HepG2 (cell line): Measurements from ENCODE around the gene DISP2. TPM values are rescaled to one million over a fixed set of nuclear protein-coding genes. Genes with fewer than 3 reads are reported as not detected.

Experiments
- ATAC-seq: fragments of 200-7000 bp; cut with Tn5 transposase; 3 replicates; pipeline ENCODE4 v1.9.1; 2020; ENCODE audit warnings: mild to moderate bottlenecking, moderate library complexity
- BruUV-seq: library from RNA; stranded (reverse); fragments of 400-500 nt; replicated peaks from 2 replicates; lab custom pipeline; 2021; lab: Mats Ljungman, UMichigan
- CTCF ChIA-PET: fragments of 300-600 bp; formaldehyde crosslinking; extraction: SDS; loops from one replicate; lab custom pipeline; 2021; ENCODE audit warnings: low total read pairs, inconsistent platforms, low intra/inter-chr PET ratio; lab: Yijun Ruan, JAX
- POLR2A ChIA-PET: fragments of 350-600 bp; sonication (Branson Sonifier 250); formaldehyde crosslinking; loops from one replicate; lab custom pipeline; 2020; ENCODE audit warnings: antibody characterized with exemption, inconsistent platforms; lab: Yijun Ruan, JAX
- DNase-seq: peaks from one replicate; pipeline ENCODE4 v3.0.0-alpha.2; 2015; ENCODE audit warnings: low spot score
- FAIRE-seq: peaks from 3 replicates; lab custom pipeline; 2011; peaks lifted over from hg19 to GRCh38; lab: Jason Lieb, UNC
- H2AFZ ChIP-seq: one replicate; pipeline ENCODE4 v1.6.1; 2011; ENCODE audit warnings: low read length, inconsistent platforms
- H3K27ac ChIP-seq: fragments of 300-600 bp; 3 replicates; pipeline ENCODE4 v1.8.0; 2011; ENCODE audit warnings: mixed run types, mild to moderate bottlenecking, mixed read lengths, low read length, inconsistent platforms; ENCODE audit not compliant: insufficient read depth; ENCODE audit errors: extremely low read length
- H3K27me3 ChIP-seq, 2 experiments: fragments of 200-600 bp in 1 of 2; 2 replicates in 1 of 2; 3 replicates in 1 of 2; pipeline versions ENCODE4 v1.6.0 to v1.8.0; 2011; ENCODE audit warnings: low read length in 2 of 2, mild to moderate bottlenecking in 2 of 2, moderate library complexity in 2 of 2, inconsistent platforms in 1 of 2; ENCODE audit not compliant: insufficient read depth in 2 of 2, control insufficient read depth in 1 of 2
- H3K36me3 ChIP-seq, 2 experiments: fragments of 200-600 bp in 1 of 2; replicated peaks in 1 of 2; 2 replicates in 1 of 2; 3 replicates in 1 of 2; pipeline versions ENCODE4 v1.5.1 to v1.8.0; 2011; ENCODE audit warnings: low read length in 2 of 2, inconsistent platforms in 1 of 2; ENCODE audit not compliant: insufficient read depth in 2 of 2, control insufficient read depth in 1 of 2
- H3K4me1 ChIP-seq: 2 replicates; pipeline ENCODE4 v1.5.1; 2012; ENCODE audit warnings: low read length, inconsistent platforms; ENCODE audit not compliant: insufficient read depth
- H3K4me2 ChIP-seq: 2 replicates; pipeline ENCODE4 v1.6.0; 2011; ENCODE audit warnings: low read depth, low read length, inconsistent platforms
- H3K4me3 ChIP-seq, 3 experiments: fragments of 200-600 bp in 1 of 3; sonication (generic), shearing (Covaris generic) in 1 of 3; replicated peaks in 1 of 3; 2 replicates each; pipeline ENCODE4 v1.5.1; 2011 to 2016; ENCODE audit warnings: low read length in 3 of 3, inconsistent platforms in 2 of 3, low read depth in 2 of 3, mild to moderate bottlenecking in 2 of 3, control low read depth in 1 of 3, mixed read lengths in 1 of 3; ENCODE audit not compliant: insufficient read depth in 1 of 3
- H3K79me2 ChIP-seq: one replicate; pipeline ENCODE4 v1.6.1; 2011; ENCODE audit warnings: low read length, inconsistent platforms; ENCODE audit not compliant: insufficient read depth
- H3K9ac ChIP-seq: 2 replicates; pipeline ENCODE4 v1.6.0; 2011; ENCODE audit warnings: mild to moderate bottlenecking, low read depth, low read length, inconsistent platforms; ENCODE audit not compliant: insufficient read depth
- H3K9me3 ChIP-seq: 2 replicates; pipeline ENCODE4 v1.5.1; 2012; ENCODE audit warnings: mild to moderate bottlenecking, low read length
- H4K20me1 ChIP-seq: 2 replicates; pipeline ENCODE4 v1.6.0; 2011; ENCODE audit warnings: inconsistent platforms, mild to moderate bottlenecking, low read length, moderate library complexity; ENCODE audit not compliant: insufficient read depth
- ARHGAP35 ChIP-seq: sonication (generic); formaldehyde crosslinking; IDR thresholded peaks from 2 replicates; pipeline ENCODE4 v1.9.0; 2022; ENCODE audit warnings: mild to moderate bottlenecking, inconsistent platforms, moderate library complexity, missing genetic modification reagents, borderline replicate concordance
- CHD2 ChIP-seq: IDR thresholded peaks from 2 replicates; pipeline ENCODE4 v1.6.1; 2011; ENCODE audit warnings: low read depth, low read length, improper control_type of control experiment
- MBNL3 ChIP-seq: fragments of 250-450 bp; sonication (Bioruptor Pico); conservative IDR thresholded peaks from 2 replicates; pipeline ENCODE4 v1.8.0; 2022; ENCODE audit warnings: mild to moderate bottlenecking, inconsistent platforms
- MXD4 ChIP-seq: IDR thresholded peaks from 2 replicates; pipeline ENCODE4 v1.6.1; 2016; ENCODE audit warnings: mild to moderate bottlenecking, missing biosample characterization, missing genetic modification reagents
- PTBP1 ChIP-seq: fragments of 200-400 bp; formaldehyde crosslinking; IDR thresholded peaks from 2 replicates; pipeline ENCODE4 v1.6.1; 2018; ENCODE audit warnings: low read length, low read depth; ENCODE audit not compliant: poor library complexity, severe bottlenecking
- TCF12 ChIP-seq, 2 experiments: fragments of 450-650 bp in 1 of 2; sonication (generic) in 1 of 2; formaldehyde crosslinking in 1 of 2; IDR thresholded peaks; 2 replicates each; pipeline versions ENCODE4 v1.6.1 to v1.8.0; 2017 to 2022; ENCODE audit warnings: antibody characterized with exemption in 1 of 2, mild to moderate bottlenecking in 1 of 2, missing genetic modification reagents in 1 of 2, moderate library complexity in 1 of 2
- ZBTB1 ChIP-seq: sonication (generic); formaldehyde crosslinking; IDR thresholded peaks from 2 replicates; pipeline ENCODE4 v1.4.0; 2020; ENCODE audit warnings: missing genetic modification reagents, borderline replicate concordance
- ZNF230 ChIP-seq: sonication (generic); formaldehyde crosslinking; IDR thresholded peaks from 2 replicates; pipeline ENCODE4 v1.4.0; 2020; ENCODE audit warnings: mild to moderate bottlenecking, missing genetic modification reagents
- ZNF30 ChIP-seq: sonication (generic); formaldehyde crosslinking; IDR thresholded peaks from 2 replicates; pipeline ENCODE4 v1.5.0; 2020; ENCODE audit warnings: mild to moderate bottlenecking, missing genetic modification reagents
- ZNF335 ChIP-seq: sonication (generic); formaldehyde crosslinking; IDR thresholded peaks from 2 replicates; pipeline ENCODE4 v1.4.0; 2020; ENCODE audit warnings: missing genetic modification reagents
- ZNF589 ChIP-seq: sonication (generic); formaldehyde crosslinking; conservative IDR thresholded peaks from 2 replicates; pipeline ENCODE4 v1.8.0; 2022; ENCODE audit warnings: mild to moderate bottlenecking, moderate library complexity, missing genetic modification reagents
- ZNF768 ChIP-seq: sonication (generic); formaldehyde crosslinking; IDR thresholded peaks from 2 replicates; pipeline ENCODE4 v1.4.0; 2020; ENCODE audit warnings: missing genetic modification reagents
- WGBS: methylation state at CpG from one replicate; pipeline ENCODE4 v1.1.6; 2017; ENCODE audit warnings: low lambda C conversion rate; 5-methylcytosine and 5-hydroxymethylcytosine counted together
- in situ Hi-C: cut with HindIII; loops from 2 replicates; pipeline ENCODE4 v1.10.0; 2017; ENCODE audit warnings: low pct_unique_long_range_greater_than_20kb; ENCODE audit not compliant: extremely low pct_ligation_motif_present
- intact Hi-C: fragments of 100-400 bp; cut with micrococcal nuclease; formaldehyde crosslinking; loops from one replicate; pipeline ENCODE4 v1.10.0; 2022; ENCODE audit not compliant: unreplicated experiment
- polyA plus RNA-seq, 8 experiments: library from polyadenylated mRNA; depleted of rRNA in 3 of 8; stranded (reverse) in 7 of 8; unstranded in 1 of 8; fragments of >200 nt; fragmentation: Illumina TruSeq in 4 of 8; extraction: Trizol in 4 of 8; gene quantifications; 2 replicates each; pipeline versions ENCODE4 v1.2.1 to v1.2.3, GENCODE V29; 2011 to 2016; ENCODE audit warnings: low read depth in 4 of 8, missing spikeins in 1 of 8, mixed read lengths in 1 of 8; ENCODE audit not compliant: insufficient read depth in 1 of 8
- total RNA-seq, 5 experiments: library from RNA; depleted of rRNA; stranded (reverse); fragments of >200 nt; fragmentation: Illumina TruSeq; extraction: Trizol; gene quantifications; 2 replicates each; pipeline ENCODE4 v1.2.3, GENCODE V29; 2016; ENCODE audit warnings: low read depth in 1 of 5
- TF ChIP-seq, protein P1 (sequence below): sonication (generic); formaldehyde crosslinking; IDR thresholded peaks from 2 replicates; pipeline ENCODE4 v1.8.1; 2023; ENCODE audit warnings: mild to moderate bottlenecking, missing genetic modification reagents, borderline replicate concordance
- TF ChIP-seq, protein P2 (sequence below): sonication (generic); formaldehyde crosslinking; conservative IDR thresholded peaks from 2 replicates; pipeline ENCODE4 v1.4.0; 2020; ENCODE audit warnings: missing genetic modification reagents
- TF ChIP-seq, protein P3 (sequence below): sonication (generic); formaldehyde crosslinking; IDR thresholded peaks from 2 replicates; pipeline ENCODE4 v1.5.0; 2020; ENCODE audit warnings: mild to moderate bottlenecking, missing genetic modification reagents
- TF ChIP-seq, protein P4 (sequence below): sonication (generic); formaldehyde crosslinking; IDR thresholded peaks from 2 replicates; pipeline ENCODE4 v1.5.1; 2020; ENCODE audit warnings: mild to moderate bottlenecking, missing genetic modification reagents

Gene DISP2
- total and polyA plus RNA-seq, 2 of the 13 experiments (the other 11 are each of a cell fraction or from before 2014, with no cell fraction given) = 0.09 to 0.32 TPM

DNA sequence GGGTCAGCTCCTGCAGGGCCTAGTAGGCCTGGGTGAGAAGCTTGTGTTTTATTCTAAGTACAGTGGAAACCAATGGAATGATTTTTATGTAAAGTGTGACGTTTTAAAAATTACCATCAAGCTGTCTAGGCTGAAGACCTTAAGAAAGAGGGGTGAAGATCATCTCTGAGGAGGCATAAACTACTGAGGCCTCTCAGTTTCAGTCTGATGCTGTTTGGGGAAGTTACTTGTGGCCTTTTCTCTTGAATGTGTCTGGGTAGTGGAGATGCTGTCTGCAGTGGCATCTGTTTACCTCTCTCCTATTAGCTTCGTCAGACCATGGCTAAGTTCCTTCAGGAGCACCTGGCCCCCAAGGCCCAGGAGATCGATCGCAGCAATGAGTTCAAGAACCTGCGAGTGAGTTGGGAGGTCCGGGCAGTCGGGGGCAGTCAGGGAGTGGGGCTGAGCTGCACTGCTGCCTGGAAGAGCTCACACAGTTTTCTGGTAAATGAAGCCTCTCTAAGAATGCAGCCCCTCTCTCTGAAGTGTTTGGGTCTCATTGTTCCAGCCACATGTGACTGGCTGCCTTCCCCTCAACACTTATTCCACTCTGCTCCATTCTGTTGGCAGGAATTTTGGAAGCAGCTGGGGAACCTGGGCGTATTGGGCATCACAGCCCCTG lies 49.4 kb downstream of the DISP2 start (continued):
- no peak for TF ChIP-seq TCF12 (IDR thresholded peaks at IDR 0.05)
- TF ChIP-seq TCF12 (CRISPR knock-in tag; IDR thresholded peaks at IDR 0.05) = no peak
- TF ChIP-seq CHD2 = no peak
- TF ChIP-seq, protein P1, sequence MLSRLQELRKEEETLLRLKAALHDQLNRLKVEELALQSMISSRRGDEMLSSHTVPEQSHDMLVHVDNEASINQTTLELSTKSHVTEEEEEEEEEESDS = no peak
- TF ChIP-seq ARHGAP35 (CRISPR knock-in tag) = no peak
- TF ChIP-seq ZNF30 (CRISPR knock-in tag) = no peak
- no peak for TF ChIP-seq ZNF589 (CRISPR knock-in tag)

DNA sequence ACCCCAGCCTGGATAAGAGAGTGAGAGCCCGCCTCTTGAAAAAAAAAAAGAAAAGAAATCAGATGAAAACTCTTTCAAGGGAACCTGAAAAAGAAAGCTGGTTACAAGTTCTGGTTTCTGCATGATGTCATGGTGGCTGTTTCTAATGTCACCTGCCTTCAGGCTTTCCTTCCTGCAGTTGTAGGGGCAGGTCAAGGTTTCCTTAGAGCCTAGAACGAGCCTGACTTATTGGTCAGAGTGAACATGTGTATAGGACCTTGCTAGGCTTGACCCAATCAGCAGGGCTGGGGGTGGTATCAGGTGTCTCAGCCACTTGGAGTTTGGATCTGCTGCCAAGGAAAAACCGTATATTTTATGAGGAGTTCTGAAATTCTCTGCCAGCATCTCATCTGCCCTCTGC lies 51.3 kb downstream of the DISP2 start:
- ATAC-seq = no peak
- intact Hi-C loops (no loop called here), in situ Hi-C loops (no loop called here)
- Histone ChIP-seq H3K27me3 (no peaks in the 10 kb centered on the region), H3K27ac (no peak overlapping the region), H2AFZ (no peak overlapping the region), H3K9ac (no peak overlapping the region), H3K4me3 (no peak overlapping the region), H3K4me2 (no peak overlapping the region), H3K79me2 (peaks cover 14% of the 10 kb centered on the region), H3K36me3 (peaks cover 17 to 38% of the 10 kb centered on the region in 2 experiments), H3K4me1 (peaks cover 50% of the 10 kb centered on the region), H4K20me1 (no peaks in the 10 kb centered on the region), H3K9me3 (no peaks in the 10 kb centered on the region)
- FAIRE-seq = no peak
- no TSS peak for BruUV-seq
- DNase-seq = no peak
- ChIA-PET POLR2A (interaction anchor here (1.3 kb wide), 1 partner anchor 8 kb away, joined by 3 read pairs; no protein-coding TSS in a partner anchor), CTCF (no interaction called here)
- WGBS = 83% methylated on average over 3 of the region's 3 CpGs
- TF ChIP-seq ZNF768 (CRISPR knock-in tag) = no peak
- no peak for TF ChIP-seq MBNL3 (CRISPR knock-in tag)
- TF ChIP-seq ZNF335 (CRISPR knock-in tag) = no peak
- TF ChIP-seq MXD4 (CRISPR knock-in tag) = no peak
- TF ChIP-seq, protein P2, sequence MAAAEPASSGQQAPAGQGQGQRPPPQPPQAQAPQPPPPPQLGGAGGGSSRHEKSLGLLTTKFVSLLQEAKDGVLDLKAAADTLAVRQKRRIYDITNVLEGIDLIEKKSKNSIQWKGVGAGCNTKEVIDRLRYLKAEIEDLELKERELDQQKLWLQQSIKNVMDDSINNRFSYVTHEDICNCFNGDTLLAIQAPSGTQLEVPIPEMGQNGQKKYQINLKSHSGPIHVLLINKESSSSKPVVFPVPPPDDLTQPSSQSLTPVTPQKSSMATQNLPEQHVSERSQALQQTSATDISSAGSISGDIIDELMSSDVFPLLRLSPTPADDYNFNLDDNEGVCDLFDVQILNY (CRISPR knock-in tag) = no peak
- no peak for TF ChIP-seq ZBTB1 (CRISPR knock-in tag)
- TF ChIP-seq ZNF230 = no peak
- TF ChIP-seq, protein P3, sequence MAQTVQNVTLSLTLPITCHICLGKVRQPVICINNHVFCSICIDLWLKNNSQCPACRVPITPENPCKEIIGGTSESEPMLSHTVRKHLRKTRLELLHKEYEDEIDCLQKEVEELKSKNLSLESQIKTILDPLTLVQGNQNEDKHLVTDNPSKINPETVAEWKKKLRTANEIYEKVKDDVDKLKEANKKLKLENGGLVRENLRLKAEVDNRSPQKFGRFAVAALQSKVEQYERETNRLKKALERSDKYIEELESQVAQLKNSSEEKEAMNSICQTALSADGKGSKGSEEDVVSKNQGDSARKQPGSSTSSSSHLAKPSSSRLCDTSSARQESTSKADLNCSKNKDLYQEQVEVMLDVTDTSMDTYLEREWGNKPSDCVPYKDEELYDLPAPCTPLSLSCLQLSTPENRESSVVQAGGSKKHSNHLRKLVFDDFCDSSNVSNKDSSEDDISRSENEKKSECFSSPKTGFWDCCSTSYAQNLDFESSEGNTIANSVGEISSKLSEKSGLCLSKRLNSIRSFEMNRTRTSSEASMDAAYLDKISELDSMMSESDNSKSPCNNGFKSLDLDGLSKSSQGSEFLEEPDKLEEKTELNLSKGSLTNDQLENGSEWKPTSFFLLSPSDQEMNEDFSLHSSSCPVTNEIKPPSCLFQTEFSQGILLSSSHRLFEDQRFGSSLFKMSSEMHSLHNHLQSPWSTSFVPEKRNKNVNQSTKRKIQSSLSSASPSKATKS (CRISPR knock-in tag) = no peak
- TF ChIP-seq PTBP1 = no peak
- TF ChIP-seq, protein P4, sequence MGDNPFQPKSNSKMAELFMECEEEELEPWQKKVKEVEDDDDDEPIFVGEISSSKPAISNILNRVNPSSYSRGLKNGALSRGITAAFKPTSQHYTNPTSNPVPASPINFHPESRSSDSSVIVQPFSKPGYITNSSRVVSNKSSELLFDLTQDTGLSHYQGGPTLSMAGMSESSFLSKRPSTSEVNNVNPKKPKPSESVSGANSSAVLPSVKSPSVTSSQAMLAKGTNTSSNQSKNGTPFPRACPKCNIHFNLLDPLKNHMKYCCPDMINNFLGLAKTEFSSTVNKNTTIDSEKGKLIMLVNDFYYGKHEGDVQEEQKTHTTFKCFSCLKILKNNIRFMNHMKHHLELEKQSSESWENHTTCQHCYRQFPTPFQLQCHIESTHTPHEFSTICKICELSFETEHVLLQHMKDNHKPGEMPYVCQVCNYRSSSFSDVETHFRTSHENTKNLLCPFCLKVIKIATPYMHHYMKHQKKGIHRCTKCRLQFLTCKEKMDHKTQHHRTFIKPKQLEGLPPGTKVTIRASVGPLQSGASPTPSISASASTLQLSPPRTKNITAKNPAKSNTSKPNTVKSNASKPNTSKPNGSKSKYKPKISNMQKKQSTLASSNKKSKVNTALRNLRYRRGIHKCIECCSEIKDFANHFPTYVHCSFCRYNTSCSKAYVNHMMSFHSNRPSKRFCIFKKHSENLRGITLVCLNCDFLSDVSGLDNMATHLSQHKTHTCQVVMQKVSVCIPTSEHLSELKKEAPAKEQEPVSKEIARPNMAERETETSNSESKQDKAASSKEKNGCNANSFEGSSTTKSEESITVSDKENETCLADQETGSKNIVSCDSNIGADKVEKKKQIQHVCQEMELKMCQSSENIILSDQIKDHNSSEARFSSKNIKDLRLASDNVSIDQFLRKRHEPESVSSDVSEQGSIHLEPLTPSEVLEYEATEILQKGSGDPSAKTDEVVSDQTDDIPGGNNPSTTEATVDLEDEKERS (CRISPR knock-in tag) = no peak
